ENCODE results near the gene TMEM232. TPM values are rescaled to one million over a fixed set of nuclear protein-coding genes. Genes with fewer than 3 reads are reported as not detected.

The TMEM232 gene
- total and polyA plus RNA-seq, 8 donors: 2.4 to 8.4 (median 5.2) TPM

DNA sequence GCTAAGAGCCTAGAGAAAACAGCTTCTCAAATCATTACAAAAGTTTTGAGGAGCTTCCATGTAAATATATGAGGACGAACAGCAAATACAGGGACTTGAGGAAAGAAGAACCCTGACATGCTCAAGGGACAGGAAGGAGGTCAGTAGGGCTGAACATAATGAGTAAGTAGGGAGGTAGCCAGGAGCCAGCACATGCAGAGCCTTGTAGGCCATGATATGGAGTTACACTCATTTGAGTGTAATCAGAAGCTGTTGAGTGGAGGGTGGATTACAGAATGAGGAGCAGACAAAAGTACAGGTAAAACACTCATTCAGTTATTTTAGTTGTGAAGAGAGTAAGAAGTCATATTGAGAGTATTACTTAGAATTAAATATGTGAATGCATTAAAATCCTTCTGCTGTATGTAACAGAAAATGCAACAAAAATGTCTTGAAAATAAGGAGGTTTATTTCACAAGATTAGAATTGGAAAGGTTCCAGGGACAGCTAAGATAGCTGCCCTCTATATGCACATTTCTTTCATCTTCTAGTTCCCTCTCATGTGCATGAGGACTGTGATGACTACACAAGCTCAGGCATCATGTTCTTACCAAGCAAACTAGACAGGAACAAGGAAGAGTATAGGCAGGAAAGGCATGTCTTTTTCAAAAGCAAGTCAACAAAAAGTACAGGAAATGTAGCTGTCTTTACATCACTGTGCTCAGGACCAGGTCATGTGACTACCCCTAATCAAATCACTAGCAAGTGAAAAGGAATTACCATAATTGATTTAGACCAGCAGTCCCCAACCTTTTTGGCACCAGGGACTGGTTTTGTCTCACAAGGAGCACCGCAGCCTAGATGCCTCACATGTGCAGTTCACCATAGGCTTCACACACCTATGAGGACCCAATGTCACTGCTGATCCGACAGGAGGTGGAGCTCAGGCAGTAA, 87.2 kb downstream of the TMEM232 start:
- intact Hi-C loops (cut with DNase I): no loop called here
- no peak for ATAC-seq
- Histone ChIP-seq H3K36me3 (no peaks in the 10 kb centered on the region), H3K4me1 (no peaks in the 10 kb centered on the region), H3K9me3 (no peaks in the 10 kb centered on the region), H3K27ac (no peak overlapping the region), H3K4me3 (no peak overlapping the region), H3K27me3 (no peaks in the 10 kb centered on the region)
- DNase-seq: no peak
- TF ChIP-seq CTCF (IDR thresholded peaks at IDR 0.05): no peak

GRCh38 chr5:110634475-110634874, 92.0 kb downstream of the TMEM232 start:
- no peak overlapping the region for H3K27ac ChIP-seq
- no peak for TF ChIP-seq CTCF (IDR thresholded peaks at IDR 0.05)
- DNase-seq (no peak), ATAC-seq (no peak)
- H3K9me3 ChIP-seq: no peaks in the 10 kb centered on the region
- H3K4me3 ChIP-seq: no peak overlapping the region
- no peaks in the 10 kb centered on the region for H3K27me3 ChIP-seq
- intact Hi-C loops (cut with DNase I): no loop called here
- no peaks in the 10 kb centered on the region for H3K36me3 ChIP-seq
- H3K4me1 ChIP-seq: no peaks in the 10 kb centered on the region

- ATAC-seq: no peak
- intact Hi-C loops (cut with DNase I): no loop called here
- H3K27me3 ChIP-seq: no peaks in the 10 kb centered on the region
Measured at GRCh38 chr5:110631236-110631635, 95.2 kb downstream of the TMEM232 start.

GRCh38 chr5:110630350-110630749, 96.1 kb downstream of the TMEM232 start:
- intact Hi-C loops (cut with DNase I): no loop called here
- Histone ChIP-seq H3K4me1 (no peaks in the 10 kb centered on the region), H3K4me3 (no peak overlapping the region), H3K9me3 (no peaks in the 10 kb centered on the region), H3K36me3 (no peaks in the 10 kb centered on the region), H3K27ac (no peak overlapping the region), H3K27me3 (no peaks in the 10 kb centered on the region)
- ATAC-seq: no peak
- DNase-seq: no peak
- TF ChIP-seq CTCF (IDR thresholded peaks at IDR 0.05): no peak

More at GRCh38 chr5:110631236-110631635, 95.2 kb downstream of the TMEM232 start:
- no peak for TF ChIP-seq CTCF (IDR thresholded peaks at IDR 0.05)
- no peak overlapping the region for H3K27ac ChIP-seq
- no peak for DNase-seq
- no peaks in the 10 kb centered on the region for H3K4me1 ChIP-seq
- H3K36me3 ChIP-seq: no peaks in the 10 kb centered on the region
- H3K9me3 ChIP-seq: no peaks in the 10 kb centered on the region
- no peak overlapping the region for H3K4me3 ChIP-seq

- DNase-seq (peak in 1 of 4 donors; percentile 28), ATAC-seq (peak; percentile 43)
- intact Hi-C loops (cut with DNase I): no loop called here
- TF ChIP-seq CTCF (IDR thresholded peaks at IDR 0.05): peak in 1 of 2 donors; percentile 54
- Histone ChIP-seq H3K27ac (no peak overlapping the region), H3K36me3 (no peaks in the 10 kb centered on the region), H3K9me3 (no peaks in the 10 kb centered on the region), H3K27me3 (no peaks in the 10 kb centered on the region), H3K4me3 (no peak overlapping the region), H3K4me1 (no peaks in the 10 kb centered on the region)
Measured at GRCh38 chr5:110625376-110625999, 101.0 kb downstream of the TMEM232 start.

Measured in left lung (tissue), 10 donors.